Measurements from ENCODE around the gene SNRNP35.

DNA sequence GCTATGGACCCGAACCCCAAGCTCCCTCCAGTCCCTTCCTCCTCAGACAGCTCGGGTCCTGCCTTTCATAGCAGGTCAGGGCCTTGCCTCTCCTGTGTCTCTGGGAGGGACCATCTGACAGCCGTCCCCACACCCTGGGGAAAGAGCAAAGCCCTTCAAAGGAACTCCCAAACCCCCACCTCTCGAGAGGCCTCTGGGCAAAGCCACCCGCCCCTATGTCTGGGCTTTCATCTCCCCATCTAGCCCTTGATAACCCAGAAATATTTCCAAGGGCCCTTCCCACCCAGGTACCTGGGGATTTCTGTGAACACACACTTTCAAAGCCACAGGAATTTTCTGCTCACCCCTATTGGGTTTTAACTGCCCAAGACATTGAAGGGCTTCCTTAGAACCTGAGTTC is 32.1 kb downstream of the SNRNP35 start:
- TF ChIP-seq, protein P1, sequence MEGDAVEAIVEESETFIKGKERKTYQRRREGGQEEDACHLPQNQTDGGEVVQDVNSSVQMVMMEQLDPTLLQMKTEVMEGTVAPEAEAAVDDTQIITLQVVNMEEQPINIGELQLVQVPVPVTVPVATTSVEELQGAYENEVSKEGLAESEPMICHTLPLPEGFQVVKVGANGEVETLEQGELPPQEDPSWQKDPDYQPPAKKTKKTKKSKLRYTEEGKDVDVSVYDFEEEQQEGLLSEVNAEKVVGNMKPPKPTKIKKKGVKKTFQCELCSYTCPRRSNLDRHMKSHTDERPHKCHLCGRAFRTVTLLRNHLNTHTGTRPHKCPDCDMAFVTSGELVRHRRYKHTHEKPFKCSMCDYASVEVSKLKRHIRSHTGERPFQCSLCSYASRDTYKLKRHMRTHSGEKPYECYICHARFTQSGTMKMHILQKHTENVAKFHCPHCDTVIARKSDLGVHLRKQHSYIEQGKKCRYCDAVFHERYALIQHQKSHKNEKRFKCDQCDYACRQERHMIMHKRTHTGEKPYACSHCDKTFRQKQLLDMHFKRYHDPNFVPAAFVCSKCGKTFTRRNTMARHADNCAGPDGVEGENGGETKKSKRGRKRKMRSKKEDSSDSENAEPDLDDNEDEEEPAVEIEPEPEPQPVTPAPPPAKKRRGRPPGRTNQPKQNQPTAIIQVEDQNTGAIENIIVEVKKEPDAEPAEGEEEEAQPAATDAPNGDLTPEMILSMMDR (conservative IDR thresholded peaks at IDR 0.05; ENCODE audit: low read length): no peak
- no peak for TF ChIP-seq EZH2phosphoT487 (IDR thresholded peaks at IDR 0.05; ENCODE audit: borderline replicate concordance)

All from Loucy (cell line).